SU-DHL-6 (cell line): Measurements from ENCODE around the gene LETM1.
A peak's percentile ranks its signal among the peaks of the same experiment; 100 is the strongest.

Experiments used
- H2AFZ ChIP-seq: fragments of 200-600 bp; sonication (generic); 2 replicates; pipeline ENCODE4 v1.6.1; 2014; ENCODE audit warnings: low read depth, mild to moderate bottlenecking, moderate library complexity, mixed read lengths, antibody characterized with exemption, low read length; ENCODE audit not compliant: severe bottlenecking
- H3F3A ChIP-seq: fragments of 200-600 bp; shearing (Covaris generic); 2 replicates; pipeline ENCODE4 v1.6.0; 2016; ENCODE audit warnings: antibody characterized with exemption, mild to moderate bottlenecking; ENCODE audit not compliant: insufficient read depth
- H3K27ac ChIP-seq: fragments of 200-600 bp; sonication (generic); 2 replicates; pipeline ENCODE4 v1.5.1; 2016; ENCODE audit warnings: low read depth, mild to moderate bottlenecking, low read length, moderate library complexity, mixed read lengths
- H3K27me3 ChIP-seq: fragments of 200-600 bp; sonication (generic), shearing (Covaris generic); 2 replicates; pipeline ENCODE4 v1.6.0; 2014; ENCODE audit warnings: mild to moderate bottlenecking, low read length
- H3K36me3 ChIP-seq: fragments of 200-600 bp; sonication (generic); 2 replicates; pipeline ENCODE4 v1.6.1; 2014; ENCODE audit warnings: mild to moderate bottlenecking, low read length, mixed read lengths
- H3K4me2 ChIP-seq: fragments of 300-600, 200-600 bp; shearing (Covaris generic), sonication (generic); 2 replicates; pipeline ENCODE4 v1.6.0; 2014; ENCODE audit warnings: low read length, low read depth, mild to moderate bottlenecking; ENCODE audit not compliant: poor library complexity, severe bottlenecking
- H3K4me3 ChIP-seq: fragments of 200-600 bp; sonication (generic); 2 replicates; pipeline ENCODE4 v1.5.1; 2014; ENCODE audit warnings: antibody characterized with exemption, low read length, mild to moderate bottlenecking, mixed read lengths; ENCODE audit not compliant: insufficient read depth, poor library complexity, severe bottlenecking
- H3K79me2 ChIP-seq: fragments of 200-600 bp; sonication (generic); 2 replicates; pipeline ENCODE4 v1.6.1; 2014; ENCODE audit warnings: mild to moderate bottlenecking, low read length, moderate library complexity; ENCODE audit not compliant: insufficient read depth
- H3K9ac ChIP-seq: fragments of 200-600 bp; sonication (generic); 2 replicates; pipeline ENCODE4 v1.7.0; 2014; ENCODE audit warnings: mild to moderate bottlenecking, low read length
- H3K9me2 ChIP-seq: fragments of 200-600 bp; sonication (generic); replicated peaks from 2 replicates; pipeline ENCODE4 v1.6.1; 2014; ENCODE audit warnings: low read length; ENCODE audit not compliant: insufficient read depth
- H3K9me3 ChIP-seq: fragments of 200-600 bp; sonication (generic); 2 replicates; pipeline ENCODE4 v1.6.1; 2014; ENCODE audit warnings: low read length, mixed read lengths; ENCODE audit not compliant: insufficient read depth
- H4K20me1 ChIP-seq: fragments of 200-600 bp; sonication (generic); 2 replicates; pipeline ENCODE4 v1.6.1; 2014; ENCODE audit warnings: low read depth, mild to moderate bottlenecking, antibody characterized with exemption, low read length, moderate library complexity, mixed read lengths
- CTCF ChIP-seq: fragments of 200-600 bp; sonication (generic); IDR thresholded peaks from one replicate; pipeline ENCODE4 v1.5.1; 2017; ENCODE audit warnings: antibody characterized with exemption, mild to moderate bottlenecking, low read length, moderate library complexity; ENCODE audit not compliant: insufficient read depth, poor library complexity, severe bottlenecking
- EZH2phosphoT487 ChIP-seq: fragments of 200-600 bp; sonication (generic), shearing (Covaris generic); conservative IDR thresholded peaks from 2 replicates; pipeline ENCODE4 v1.6.1; 2018; ENCODE audit warnings: mild to moderate bottlenecking, antibody characterized with exemption, low read length, moderate library complexity, mixed read lengths

Gene LETM1

GRCh38 chr4:1872870-1873269 is 16.9 kb upstream of the LETM1 start:
- Histone ChIP-seq H3K27ac (peak overlapping the region; percentile 94), H3K27me3 (no peaks in the 10 kb centered on the region), H3K79me2 (peaks cover 63% of the 10 kb centered on the region), H3K9me2 (no peaks in the 10 kb centered on the region), H3K4me2 (peak overlapping the region; percentile 73), H3K4me3 (peak overlapping the region; percentile 99), H4K20me1 (peaks cover 7% of the 10 kb centered on the region; the same call in 1 of the 2 replicates), H3K36me3 (no peaks in the 10 kb centered on the region), H2AFZ (no peak overlapping the region), H3F3A (peaks cover 9% of the 10 kb centered on the region; the same call in 1 of the 2 replicates), H3K9me3 (no peaks in the 10 kb centered on the region), H3K9ac (peak overlapping the region; percentile 100)
- TF ChIP-seq EZH2phosphoT487 = no peak
- TF ChIP-seq CTCF = no peak

DNA sequence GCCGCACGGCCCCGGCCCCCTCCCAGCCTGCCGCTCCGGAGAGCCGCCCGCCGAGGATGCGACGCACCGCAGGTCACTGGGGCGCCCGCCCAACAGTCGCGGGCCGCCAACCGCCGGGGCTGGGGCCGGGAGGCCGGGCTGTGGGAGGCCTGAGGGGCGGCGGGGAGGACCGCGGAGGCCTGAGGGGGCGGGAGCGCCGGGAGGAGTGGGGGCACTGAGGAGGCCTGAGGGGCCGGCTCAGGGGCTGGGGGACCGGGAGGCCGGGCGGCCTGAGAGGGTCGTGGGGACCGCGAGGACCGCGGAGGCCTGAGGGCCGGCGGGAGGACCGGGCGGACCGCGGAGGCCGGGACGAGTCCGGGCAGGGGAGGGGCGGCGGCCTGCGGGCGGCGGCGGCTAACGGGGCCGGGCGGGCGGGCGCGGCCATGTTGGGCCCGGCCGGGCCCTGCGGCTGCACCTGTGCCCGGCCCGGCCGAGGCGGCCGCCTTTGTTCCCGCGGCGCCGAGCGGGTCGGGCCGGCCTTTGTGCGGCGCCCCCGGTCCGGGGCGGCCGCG is 15.6 kb upstream of the LETM1 start:
- Histone ChIP-seq H3K4me2 (peak overlapping the region; percentile 73), H3K9me2 (no peaks in the 10 kb centered on the region), H4K20me1 (peaks cover 7% of the 10 kb centered on the region; the same call in 1 of the 2 replicates), H3K27me3 (no peaks in the 10 kb centered on the region), H3K36me3 (no peaks in the 10 kb centered on the region), H2AFZ (no peak overlapping the region), H3K9me3 (no peaks in the 10 kb centered on the region), H3K79me2 (peaks cover 50% of the 10 kb centered on the region), H3K27ac (peak overlapping the region; percentile 94), H3K9ac (peak overlapping the region; percentile 100), H3F3A (peaks cover 9% of the 10 kb centered on the region; the same call in 1 of the 2 replicates), H3K4me3 (peak overlapping the region; percentile 99)
- TF ChIP-seq EZH2phosphoT487 (no peak), CTCF (no peak)

DNA sequence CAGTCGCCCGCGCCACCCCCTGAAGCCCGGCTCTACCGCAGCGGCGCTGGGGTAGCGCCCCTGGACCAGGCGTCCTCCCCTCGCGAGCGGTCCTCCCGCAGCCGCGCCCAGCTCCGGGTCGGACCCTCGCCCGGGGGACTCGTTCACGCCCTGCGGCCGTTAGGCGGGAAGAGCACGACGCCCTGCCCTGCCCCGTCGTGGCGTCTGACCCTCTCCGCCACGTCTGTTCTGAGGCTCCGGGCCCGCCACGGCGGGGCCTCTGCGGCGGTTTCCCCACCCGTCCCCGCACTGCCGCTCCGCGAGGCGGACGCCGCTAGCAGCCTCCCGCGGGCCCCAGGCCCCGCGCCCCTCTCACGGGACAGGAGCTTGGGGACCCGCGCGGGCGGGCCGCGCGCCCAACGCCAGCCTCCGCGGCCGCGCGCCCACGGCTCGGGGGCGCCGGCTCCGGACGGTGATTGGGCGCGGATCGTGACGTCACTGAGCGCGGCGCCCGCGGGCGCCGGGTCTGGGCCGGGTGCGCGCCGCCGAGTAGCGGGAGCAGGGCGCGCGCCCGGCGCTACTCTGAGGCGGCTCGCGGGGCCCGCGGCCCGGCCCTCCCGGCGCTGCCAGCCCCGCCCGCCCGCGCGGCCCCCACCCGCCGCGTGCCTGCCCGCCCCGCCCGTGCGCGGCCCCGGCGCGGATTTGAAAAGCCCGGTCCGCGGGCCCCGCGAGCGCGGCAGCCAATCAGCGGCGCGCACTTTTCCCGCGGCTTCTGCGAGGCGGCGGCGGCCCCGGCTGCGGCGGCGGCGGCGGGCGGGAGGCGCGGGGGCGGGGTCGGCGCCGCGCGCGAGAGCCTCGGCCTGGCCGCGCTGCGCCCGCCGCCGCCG is 14.9 kb upstream of the LETM1 start, which contains the start of gene NSD2:
TSS of gene NSD2 (plus strand) at position 816 of the 866 bp plus-strand sequence. CDS start 29,262 bp downstream, outside the sequence.
- H3K36me3 ChIP-seq = no peaks in the 10 kb centered on the region
- no peaks in the 10 kb centered on the region for H3K27me3 ChIP-seq
- peak within 1 kb of the TSS; percentile 96 for H3K27ac ChIP-seq
- TF ChIP-seq EZH2phosphoT487 (no peak), CTCF (no peak)
- H3K79me2 ChIP-seq = peaks cover 43% of the 10 kb centered on the region
- no peaks in the 10 kb centered on the region for H3K9me2 ChIP-seq
- peaks cover 9% of the 10 kb centered on the region; the same call in 1 of the 2 replicates for H3F3A ChIP-seq
- peak within 1 kb of the TSS; percentile 99 for H3K4me3 ChIP-seq
- H3K9me3 ChIP-seq = no peaks in the 10 kb centered on the region
- peak within 1 kb of the TSS; percentile 100 for H3K9ac ChIP-seq
- peak within 1 kb of the TSS; percentile 52 for H2AFZ ChIP-seq
- H3K4me2 ChIP-seq = peak within 1 kb of the TSS; percentile 92
- 0 out of 2 replicates have a peak, but pooled peaks cover 3% of the 10 kb centered on the region for H4K20me1 ChIP-seq
